Measurements from ENCODE around the gene DEFB129.

DNA sequence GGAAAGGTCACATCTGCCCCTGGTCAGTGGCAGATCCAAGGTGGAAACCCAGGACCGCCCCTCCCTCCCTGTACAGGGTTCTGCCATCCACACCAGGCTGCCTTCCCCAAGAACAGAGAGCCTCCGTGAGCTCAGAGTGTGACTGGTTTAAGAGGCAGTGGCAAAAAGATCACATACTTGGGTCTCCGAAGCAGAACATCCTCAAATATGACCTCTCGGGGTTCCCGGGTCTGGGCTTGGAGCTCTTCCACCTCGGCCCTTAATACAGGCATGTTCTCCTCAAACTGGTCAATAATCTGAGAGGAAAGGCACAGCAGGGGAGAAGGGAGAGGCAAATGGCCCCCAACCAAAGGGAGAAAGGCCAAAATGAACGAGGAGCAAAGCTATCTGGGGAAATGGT lies 48.7 kb downstream of the DEFB129 start:
- TF ChIP-seq, protein P1, sequence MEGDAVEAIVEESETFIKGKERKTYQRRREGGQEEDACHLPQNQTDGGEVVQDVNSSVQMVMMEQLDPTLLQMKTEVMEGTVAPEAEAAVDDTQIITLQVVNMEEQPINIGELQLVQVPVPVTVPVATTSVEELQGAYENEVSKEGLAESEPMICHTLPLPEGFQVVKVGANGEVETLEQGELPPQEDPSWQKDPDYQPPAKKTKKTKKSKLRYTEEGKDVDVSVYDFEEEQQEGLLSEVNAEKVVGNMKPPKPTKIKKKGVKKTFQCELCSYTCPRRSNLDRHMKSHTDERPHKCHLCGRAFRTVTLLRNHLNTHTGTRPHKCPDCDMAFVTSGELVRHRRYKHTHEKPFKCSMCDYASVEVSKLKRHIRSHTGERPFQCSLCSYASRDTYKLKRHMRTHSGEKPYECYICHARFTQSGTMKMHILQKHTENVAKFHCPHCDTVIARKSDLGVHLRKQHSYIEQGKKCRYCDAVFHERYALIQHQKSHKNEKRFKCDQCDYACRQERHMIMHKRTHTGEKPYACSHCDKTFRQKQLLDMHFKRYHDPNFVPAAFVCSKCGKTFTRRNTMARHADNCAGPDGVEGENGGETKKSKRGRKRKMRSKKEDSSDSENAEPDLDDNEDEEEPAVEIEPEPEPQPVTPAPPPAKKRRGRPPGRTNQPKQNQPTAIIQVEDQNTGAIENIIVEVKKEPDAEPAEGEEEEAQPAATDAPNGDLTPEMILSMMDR (IDR thresholded peaks at IDR 0.05), result no peak
- TF ChIP-seq POLR2A (IDR thresholded peaks at IDR 0.05), result no peak
